GM21576 (cell line): ENCODE data around the gene RNF144A.

Experiments
- ATAC-seq: cut with Tn5 transposase; IDR thresholded peaks from one replicate; pipeline ENCODE4 v1.9.1; 2021; ENCODE audit warnings: mild to moderate bottlenecking, moderate library complexity; ENCODE audit not compliant: unreplicated experiment

Gene RNF144A

GRCh38 chr2:6968319-6969100 is 51.3 kb downstream of the RNF144A start:
- no peak for ATAC-seq

GRCh38 chr2:6970551-6970950 is 53.3 kb downstream of the RNF144A start:
- no peak for ATAC-seq

- no peak for ATAC-seq
Observed at GRCh38 chr2:6970976-6971480, 53.8 kb downstream of the RNF144A start.

- ATAC-seq = no peak
Observed at GRCh38 chr2:6971502-6971901, 54.3 kb downstream of the RNF144A start.

GRCh38 chr2:6972067-6972710 is 55.0 kb downstream of the RNF144A start:
- no peak for ATAC-seq

GRCh38 chr2:6973895-6974545 is 56.8 kb downstream of the RNF144A start:
- ATAC-seq = no peak

- no peak for ATAC-seq
Observed at GRCh38 chr2:6975988-6976387, 58.8 kb downstream of the RNF144A start.

- no peak for ATAC-seq
Observed at GRCh38 chr2:6977113-6977741, 60.0 kb downstream of the RNF144A start.

- no peak for ATAC-seq
Observed at GRCh38 chr2:6977786-6978185, 60.6 kb downstream of the RNF144A start.

GRCh38 chr2:6978991-6979390 is 61.8 kb downstream of the RNF144A start:
- no peak for ATAC-seq

- ATAC-seq = no peak
Observed at GRCh38 chr2:6982449-6982848, 65.2 kb downstream of the RNF144A start.

GRCh38 chr2:6982934-6983589 is 65.8 kb downstream of the RNF144A start:
- no peak for ATAC-seq

- ATAC-seq = no peak
Observed at GRCh38 chr2:6986301-6986911, 69.2 kb downstream of the RNF144A start.

- no peak for ATAC-seq
Observed at GRCh38 chr2:6986912-6987361, 69.7 kb downstream of the RNF144A start.

GRCh38 chr2:6990871-6991270 is 73.7 kb downstream of the RNF144A start:
- ATAC-seq = no peak

- no peak for ATAC-seq
Observed at GRCh38 chr2:6992794-6993228, 75.6 kb downstream of the RNF144A start.

GRCh38 chr2:6993229-6993640 is 76.0 kb downstream of the RNF144A start:
- no peak for ATAC-seq

GRCh38 chr2:6993936-6994335 is 76.7 kb downstream of the RNF144A start:
- no peak for ATAC-seq

- no peak for ATAC-seq
Observed at GRCh38 chr2:6994536-6995128, 77.4 kb downstream of the RNF144A start.
